HepG2 (cell line): ENCODE results near the gene USP20. TPM values are rescaled to one million over a fixed set of nuclear protein-coding genes. Genes with fewer than 3 reads are reported as not detected.
A peak's percentile ranks its signal among the peaks of the same experiment; 100 is the strongest.

Experiments used
- CAMTA2 ChIP-seq: sonication (generic); formaldehyde crosslinking; IDR thresholded peaks from 2 replicates; pipeline ENCODE4 v1.4.0; 2020; ENCODE audit warnings: mild to moderate bottlenecking, missing genetic modification reagents, borderline replicate concordance
- CBX5 ChIP-seq: sonication (generic); formaldehyde crosslinking; IDR thresholded peaks from 2 replicates; pipeline ENCODE4 v1.4.0; 2020; ENCODE audit warnings: missing genetic modification reagents, borderline replicate concordance
- ETV5 ChIP-seq: IDR thresholded peaks from 2 replicates; pipeline ENCODE4 v1.6.1; 2018; ENCODE audit warnings: missing biosample characterization, missing genetic modification reagents, inconsistent platforms, borderline replicate concordance
- FOSL2 ChIP-seq: sonication (generic); formaldehyde crosslinking; IDR thresholded peaks from 2 replicates; pipeline ENCODE4 v1.4.0; 2020; ENCODE audit warnings: missing genetic modification reagents
- GABPA ChIP-seq, 2 experiments: IDR thresholded peaks; 2 replicates each; pipeline ENCODE4 v1.6.1; 2011 to 2016; ENCODE audit warnings: low read depth in 2 of 2, low read length in 1 of 2, missing biosample characterization in 1 of 2, missing genetic modification characterization in 1 of 2
- GABPB1 ChIP-seq: IDR thresholded peaks from 2 replicates; pipeline ENCODE4 v1.6.1; 2016; ENCODE audit warnings: mild to moderate bottlenecking, missing genetic modification reagents, moderate library complexity, missing compliant biosample characterization
- HMG20A ChIP-seq: IDR thresholded peaks from 2 replicates; pipeline ENCODE4 v1.6.1; 2016; ENCODE audit warnings: borderline replicate concordance
- IKZF4 ChIP-seq: sonication (generic); formaldehyde crosslinking; IDR thresholded peaks from 2 replicates; pipeline ENCODE4 v1.5.1; 2020; ENCODE audit warnings: borderline replicate concordance, mild to moderate bottlenecking, low read depth, missing genetic modification reagents; ENCODE audit errors: not compliant biosample characterization
- IRF2 ChIP-seq: IDR thresholded peaks from 2 replicates; pipeline ENCODE4 v1.6.1; 2018; ENCODE audit warnings: missing genetic modification reagents, missing compliant biosample characterization
- JUNB ChIP-seq: sonication (generic); formaldehyde crosslinking; IDR thresholded peaks from 2 replicates; pipeline ENCODE4 v1.8.0; 2022; ENCODE audit warnings: missing genetic modification reagents, mild to moderate bottlenecking, borderline replicate concordance
- MIXL1 ChIP-seq: IDR thresholded peaks from 2 replicates; pipeline ENCODE4 v1.6.1; 2016
- NFKB2 ChIP-seq: sonication (generic); formaldehyde crosslinking; IDR thresholded peaks from 2 replicates; pipeline ENCODE4 v1.4.0; 2020; ENCODE audit warnings: missing genetic modification reagents, borderline replicate concordance
- NFYC ChIP-seq: IDR thresholded peaks from 2 replicates; pipeline ENCODE4 v1.6.1; 2016; ENCODE audit warnings: missing genetic modification reagents, missing compliant biosample characterization
- PITX1 ChIP-seq: sonication (generic); formaldehyde crosslinking; IDR thresholded peaks from 2 replicates; pipeline ENCODE4 v1.5.1; 2020; ENCODE audit warnings: mild to moderate bottlenecking, missing genetic modification reagents
- RARG ChIP-seq: sonication (generic); formaldehyde crosslinking; IDR thresholded peaks from 2 replicates; pipeline ENCODE4 v1.4.0; 2020; ENCODE audit warnings: low read depth, mild to moderate bottlenecking, missing genetic modification reagents
- SALL1 ChIP-seq: sonication (generic); formaldehyde crosslinking; IDR thresholded peaks from 2 replicates; pipeline ENCODE4 v1.8.0; 2022; ENCODE audit warnings: mild to moderate bottlenecking, missing genetic modification reagents
- SRSF1 ChIP-seq: fragments of 200-400 bp; formaldehyde crosslinking; optimal IDR thresholded peaks from 2 replicates; pipeline ENCODE3; 2017; ENCODE audit warnings: mild to moderate bottlenecking, low read depth, low read length, moderate library complexity
- TCF7L2 ChIP-seq: IDR thresholded peaks from 2 replicates; pipeline ENCODE4 v1.6.1; 2011; ENCODE audit warnings: mild to moderate bottlenecking, low read depth, low read length, moderate library complexity
- TEF ChIP-seq: sonication (generic); formaldehyde crosslinking; IDR thresholded peaks from 2 replicates; pipeline ENCODE4 v1.5.0; 2020; ENCODE audit warnings: missing genetic modification reagents
- ZIK1 ChIP-seq: sonication (generic); formaldehyde crosslinking; IDR thresholded peaks from 2 replicates; pipeline ENCODE4 v1.5.0; 2020; ENCODE audit warnings: mild to moderate bottlenecking, low read depth, missing genetic modification reagents, borderline replicate concordance
- ZNF350 ChIP-seq: sonication (generic); formaldehyde crosslinking; IDR thresholded peaks from 2 replicates; pipeline ENCODE4 v1.4.0; 2020; ENCODE audit warnings: mild to moderate bottlenecking, low read depth, missing genetic modification reagents, borderline replicate concordance
- ZNF614 ChIP-seq: IDR thresholded peaks from 2 replicates; pipeline ENCODE4 v1.6.1; 2018; ENCODE audit warnings: missing biosample characterization, missing genetic modification reagents, inconsistent platforms, borderline replicate concordance
- polyA plus RNA-seq, 8 experiments: library from polyadenylated mRNA; depleted of rRNA in 3 of 8; stranded (reverse) in 7 of 8; unstranded in 1 of 8; fragments of >200 nt; fragmentation: Illumina TruSeq in 4 of 8; extraction: Trizol in 4 of 8; gene quantifications; 2 replicates each; pipeline versions ENCODE4 v1.2.1 to v1.2.3, GENCODE V29; 2011 to 2016; ENCODE audit warnings: low read depth in 4 of 8, missing spikeins in 1 of 8, mixed read lengths in 1 of 8; ENCODE audit not compliant: insufficient read depth in 1 of 8
- total RNA-seq, 5 experiments: library from RNA; depleted of rRNA; stranded (reverse); fragments of >200 nt; fragmentation: Illumina TruSeq; extraction: Trizol; gene quantifications; 2 replicates each; pipeline ENCODE4 v1.2.3, GENCODE V29; 2016; ENCODE audit warnings: low read depth in 1 of 5
- TF ChIP-seq, protein P1 (sequence below): sonication (generic); formaldehyde crosslinking; conservative IDR thresholded peaks from 2 replicates; pipeline ENCODE4 v1.8.0; 2022; ENCODE audit warnings: mild to moderate bottlenecking, moderate library complexity, missing genetic modification reagents
- TF ChIP-seq, protein P2 (sequence below): IDR thresholded peaks from 2 replicates; pipeline ENCODE4 v1.6.1; 2012; ENCODE audit warnings: low read depth, low read length, improper control_type of control experiment

The USP20 gene
- total and polyA plus RNA-seq, 2 of the 13 experiments (the other 11 are each of a cell fraction or from before 2014, with no cell fraction given): 4.4 to 5.9 TPM

- TF ChIP-seq ETV5 (peak; percentile 97), TCF7L2 (no peak), TEF (CRISPR knock-in tag) (no peak), NFKB2 (CRISPR knock-in tag) (peak; percentile 58; the same call in 1 of the 2 replicates), MIXL1 (CRISPR knock-in tag) (peak; percentile 39; the same call in 1 of the 2 replicates), CAMTA2 (CRISPR knock-in tag) (0 out of 2 replicates have a peak, but pooled peaks have one; percentile 16), IKZF4 (no peak), HMG20A (no peak), ZNF350 (peak; percentile 74; the same call in 1 of the 2 replicates), JUNB (no peak), SRSF1 (peak; percentile 27), PITX1 (CRISPR knock-in tag) (0 out of 2 replicates have a peak, but pooled peaks have one; percentile 27), IRF2 (peak; percentile 91), GABPA (IDR thresholded peaks at IDR 0.05; ENCODE audit: low read depth, low read length) (peak; percentile 88), GABPA (CRISPR knock-in tag; IDR thresholded peaks at IDR 0.05; ENCODE audit: low read depth) (peak; percentile 94), SALL1 (CRISPR knock-in tag) (peak; percentile 92), ZIK1 (CRISPR knock-in tag) (peak; percentile 82), CBX5 (CRISPR knock-in tag) (peak; percentile 69; the same call in 1 of the 2 replicates), FOSL2 (peak; percentile 65), NFYC (peak; percentile 42; the same call in 1 of the 2 replicates), RARG (CRISPR knock-in tag) (no peak), ZNF614 (CRISPR knock-in tag) (peak; percentile 93; the same call in 1 of the 2 replicates), GABPB1 (peak; percentile 98)
- TF ChIP-seq, protein P1, sequence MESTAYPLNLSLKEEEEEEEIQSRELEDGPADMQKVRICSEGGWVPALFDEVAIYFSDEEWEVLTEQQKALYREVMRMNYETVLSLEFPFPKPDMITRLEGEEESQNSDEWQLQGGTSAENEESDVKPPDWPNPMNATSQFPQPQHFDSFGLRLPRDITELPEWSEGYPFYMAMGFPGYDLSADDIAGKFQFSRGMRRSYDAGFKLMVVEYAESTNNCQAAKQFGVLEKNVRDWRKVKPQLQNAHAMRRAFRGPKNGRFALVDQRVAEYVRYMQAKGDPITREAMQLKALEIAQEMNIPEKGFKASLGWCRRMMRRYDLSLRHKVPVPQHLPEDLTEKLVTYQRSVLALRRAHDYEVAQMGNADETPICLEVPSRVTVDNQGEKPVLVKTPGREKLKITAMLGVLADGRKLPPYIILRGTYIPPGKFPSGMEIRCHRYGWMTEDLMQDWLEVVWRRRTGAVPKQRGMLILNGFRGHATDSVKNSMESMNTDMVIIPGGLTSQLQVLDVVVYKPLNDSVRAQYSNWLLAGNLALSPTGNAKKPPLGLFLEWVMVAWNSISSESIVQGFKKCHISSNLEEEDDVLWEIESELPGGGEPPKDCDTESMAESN (CRISPR knock-in tag): peak; percentile 81; the same call in 1 of the 2 replicates
- TF ChIP-seq, protein P2, sequence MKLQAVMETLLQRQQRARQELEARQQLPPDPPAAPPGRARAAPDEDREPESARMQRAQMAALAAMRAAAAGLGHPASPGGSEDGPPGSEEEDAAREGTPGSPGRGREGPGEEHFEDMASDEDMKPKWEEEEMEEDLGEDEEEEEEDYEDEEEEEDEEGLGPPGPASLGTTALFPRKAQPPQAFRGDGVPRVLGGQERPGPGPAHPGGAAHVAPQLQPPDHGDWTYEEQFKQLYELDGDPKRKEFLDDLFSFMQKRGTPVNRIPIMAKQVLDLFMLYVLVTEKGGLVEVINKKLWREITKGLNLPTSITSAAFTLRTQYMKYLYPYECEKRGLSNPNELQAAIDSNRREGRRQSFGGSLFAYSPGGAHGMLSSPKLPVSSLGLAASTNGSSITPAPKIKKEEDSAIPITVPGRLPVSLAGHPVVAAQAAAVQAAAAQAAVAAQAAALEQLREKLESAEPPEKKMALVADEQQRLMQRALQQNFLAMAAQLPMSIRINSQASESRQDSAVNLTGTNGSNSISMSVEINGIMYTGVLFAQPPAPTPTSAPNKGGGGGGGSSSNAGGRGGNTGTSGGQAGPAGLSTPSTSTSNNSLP: no peak
These were observed 11.2 kb upstream of the USP20 start, which contains the start of gene TOR1A (continued) for GRCh38 chr9:129823935-129824601.
